ENCODE data around the gene NUP188.

DNA sequence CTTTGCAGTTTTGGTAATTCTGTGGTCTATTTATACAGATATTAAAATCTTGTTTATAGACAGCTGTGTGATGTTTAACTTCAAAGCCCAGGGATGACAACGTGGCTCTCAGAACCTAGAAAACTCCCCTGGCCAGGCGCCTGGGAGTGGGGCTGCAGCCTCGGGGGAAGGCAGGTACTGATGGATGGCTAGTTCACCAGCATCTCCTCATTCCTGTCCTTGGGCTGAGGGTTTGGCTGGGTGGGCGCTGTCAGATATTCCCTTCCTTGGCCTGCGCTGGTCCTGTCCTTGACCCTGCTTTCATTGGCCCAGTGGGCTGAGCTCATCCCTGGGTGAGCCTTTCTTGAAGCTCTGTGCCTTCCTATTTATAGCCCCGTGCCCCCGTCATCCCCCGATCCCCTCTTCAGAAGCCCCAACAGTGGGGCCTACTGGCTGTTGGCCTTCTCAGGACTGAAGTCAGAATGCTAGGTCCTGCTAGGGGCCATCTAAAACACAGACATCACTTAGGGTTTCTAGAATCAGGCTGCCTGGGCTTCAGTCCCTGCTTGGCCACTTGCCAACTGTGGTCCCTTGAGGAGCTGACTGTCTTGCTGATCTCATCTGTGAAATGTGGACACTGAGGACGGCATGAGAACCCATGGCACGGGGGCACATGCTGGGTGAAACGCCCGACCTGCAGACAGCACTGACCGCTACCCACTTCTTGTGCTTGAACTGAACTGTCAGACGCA, 59.7 kb downstream of the NUP188 start:
- TF ChIP-seq, protein P1, sequence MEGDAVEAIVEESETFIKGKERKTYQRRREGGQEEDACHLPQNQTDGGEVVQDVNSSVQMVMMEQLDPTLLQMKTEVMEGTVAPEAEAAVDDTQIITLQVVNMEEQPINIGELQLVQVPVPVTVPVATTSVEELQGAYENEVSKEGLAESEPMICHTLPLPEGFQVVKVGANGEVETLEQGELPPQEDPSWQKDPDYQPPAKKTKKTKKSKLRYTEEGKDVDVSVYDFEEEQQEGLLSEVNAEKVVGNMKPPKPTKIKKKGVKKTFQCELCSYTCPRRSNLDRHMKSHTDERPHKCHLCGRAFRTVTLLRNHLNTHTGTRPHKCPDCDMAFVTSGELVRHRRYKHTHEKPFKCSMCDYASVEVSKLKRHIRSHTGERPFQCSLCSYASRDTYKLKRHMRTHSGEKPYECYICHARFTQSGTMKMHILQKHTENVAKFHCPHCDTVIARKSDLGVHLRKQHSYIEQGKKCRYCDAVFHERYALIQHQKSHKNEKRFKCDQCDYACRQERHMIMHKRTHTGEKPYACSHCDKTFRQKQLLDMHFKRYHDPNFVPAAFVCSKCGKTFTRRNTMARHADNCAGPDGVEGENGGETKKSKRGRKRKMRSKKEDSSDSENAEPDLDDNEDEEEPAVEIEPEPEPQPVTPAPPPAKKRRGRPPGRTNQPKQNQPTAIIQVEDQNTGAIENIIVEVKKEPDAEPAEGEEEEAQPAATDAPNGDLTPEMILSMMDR (IDR thresholded peaks at IDR 0.05; ENCODE audit: poor library complexity), result no peak
- TF ChIP-seq EZH2 (IDR thresholded peaks at IDR 0.05; ENCODE audit: borderline replicate concordance) (no peak), EZH2phosphoT487 (IDR thresholded peaks at IDR 0.05; ENCODE audit: low read depth, severe bottlenecking, unreplicated experiment) (no peak)

Measured in hepatocyte (in vitro differentiated cells).